ENCODE measurements around the gene IGFBPL1. TPM values are rescaled to one million over a fixed set of nuclear protein-coding genes. Genes with fewer than 3 reads are reported as not detected.

Gene IGFBPL1
- total RNA-seq, 1 experiment from 2014 or later: not detected

DNA sequence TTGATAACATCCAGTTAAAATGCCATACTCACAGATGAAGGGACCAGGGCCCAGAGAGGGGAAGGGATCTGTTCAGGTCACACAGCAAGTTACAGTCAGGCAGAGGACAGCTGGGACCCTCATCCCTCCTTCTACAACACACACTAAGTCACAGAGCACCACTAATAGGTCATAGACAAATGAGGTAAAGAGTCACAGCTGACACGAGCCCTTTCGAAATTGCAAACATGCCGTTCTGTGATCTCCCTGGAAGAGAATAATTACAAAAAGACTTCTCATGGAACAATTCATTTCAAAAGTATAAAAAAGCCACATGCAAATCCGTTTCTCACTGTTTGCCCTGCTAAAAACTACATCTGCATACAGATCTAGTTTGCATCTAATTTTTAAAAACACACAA lies 15.5 kb downstream of the IGFBPL1 start:
- no peaks in the 10 kb centered on the region for H3K4me1 ChIP-seq (replicated peaks; ENCODE audit: insufficient read depth)
- H3K27me3 ChIP-seq (ENCODE audit: insufficient read depth, low read depth): peaks cover 4% of the 10 kb centered on the region; the same call in 1 of the 2 replicates
- no peaks in the 10 kb centered on the region for H3K36me3 ChIP-seq (ENCODE audit: low read depth)
- H3K4me2 ChIP-seq: no peak overlapping the region
- no peaks in the 10 kb centered on the region for H3F3A ChIP-seq (ENCODE audit: insufficient read depth, low read depth)
- DNase-seq: no peak
- no peaks in the 10 kb centered on the region for H3K79me2 ChIP-seq (ENCODE audit: low read depth)
- ChIA-PET CTCF (interaction anchor here (0.6 kb wide), 1 partner anchor 29 kb away, joined by 5 read pairs; no protein-coding TSS in a partner anchor), POLR2A (ENCODE audit: unreplicated experiment) (no interaction called here)
- no peak overlapping the region for H3K4me3 ChIP-seq
- no peak overlapping the region for H3K27ac ChIP-seq
- no peaks in the 10 kb centered on the region for H3K9me2 ChIP-seq (ENCODE audit: insufficient read depth)
- H2AFZ ChIP-seq: no peak overlapping the region
- intact Hi-C loops (cut with micrococcal nuclease; ENCODE audit: unreplicated experiment): no loop called here
- no peaks in the 10 kb centered on the region for H3K9me3 ChIP-seq (ENCODE audit: insufficient read depth, low read depth)
- H4K20me1 ChIP-seq (ENCODE audit: insufficient read depth): no peaks in the 10 kb centered on the region
- no peak for TF ChIP-seq EZH2 (IDR thresholded peaks at IDR 0.05; ENCODE audit: low read depth)
- BruUV-seq (replicated peaks): no TSS peak

DNA sequence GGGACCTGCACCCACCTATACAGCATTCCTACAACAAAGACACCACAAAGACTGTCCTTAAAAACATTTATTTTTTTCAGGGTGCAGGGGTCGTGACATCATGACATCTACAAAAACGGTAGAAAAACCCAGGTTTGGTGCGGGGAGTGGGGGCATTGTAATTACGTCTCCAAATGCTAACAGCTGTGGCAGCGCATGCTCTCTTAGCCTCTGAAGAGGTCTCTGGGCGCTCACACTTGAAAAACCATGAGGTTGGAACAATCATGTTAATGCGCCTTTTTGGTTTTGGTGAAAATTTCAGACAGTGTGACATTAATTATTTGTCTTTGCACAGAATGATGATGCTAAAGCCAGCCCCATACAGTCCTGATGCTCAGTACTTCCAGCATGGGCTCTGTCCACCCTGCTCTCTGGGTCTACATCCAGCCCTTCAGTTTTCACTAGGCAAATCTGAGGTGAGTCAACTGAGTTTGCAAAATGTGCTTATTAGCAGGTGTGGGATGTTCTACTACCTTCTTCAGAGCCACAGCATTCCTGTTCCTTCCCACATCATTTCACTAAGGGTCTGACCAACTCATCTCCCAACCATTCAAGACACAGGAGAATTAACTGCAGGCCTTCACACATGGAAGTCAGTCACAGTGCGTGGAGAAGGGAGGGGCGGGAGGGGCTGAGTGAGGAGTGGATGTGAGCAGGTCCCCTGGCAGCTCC lies 17.6 kb downstream of the IGFBPL1 start:
- intact Hi-C loops (cut with micrococcal nuclease; ENCODE audit: unreplicated experiment): no loop called here

DNA sequence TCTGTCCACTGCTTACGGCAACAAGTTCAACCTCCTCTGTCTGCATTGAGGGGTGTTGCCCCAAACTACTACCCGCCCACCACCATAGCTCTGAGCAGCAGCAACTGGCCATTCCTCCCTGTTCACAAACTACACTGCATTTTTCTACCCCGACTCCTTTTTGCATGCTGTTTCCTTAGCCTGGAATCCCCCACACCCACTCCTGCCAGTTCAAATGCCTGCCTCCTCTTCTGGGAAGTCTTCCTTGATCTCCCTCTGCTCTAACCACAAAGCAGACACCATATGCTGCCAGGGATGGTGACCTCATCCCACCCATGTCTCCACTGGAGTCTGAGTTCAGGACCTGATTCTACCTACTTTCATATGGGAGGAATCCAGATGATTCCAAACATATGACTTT lies 18.5 kb downstream of the IGFBPL1 start:
- no peaks in the 10 kb centered on the region for H3K9me2 ChIP-seq (ENCODE audit: insufficient read depth)
- no peak overlapping the region for H3K27ac ChIP-seq
- H3F3A ChIP-seq (ENCODE audit: insufficient read depth, low read depth): no peaks in the 10 kb centered on the region
- H3K4me1 ChIP-seq (replicated peaks; ENCODE audit: insufficient read depth): no peaks in the 10 kb centered on the region
- intact Hi-C loops (cut with micrococcal nuclease; ENCODE audit: unreplicated experiment): no loop called here
- H3K4me2 ChIP-seq: no peak overlapping the region
- no peak overlapping the region for H3K4me3 ChIP-seq
- H2AFZ ChIP-seq: no peak overlapping the region
- no peaks in the 10 kb centered on the region for H3K9me3 ChIP-seq (ENCODE audit: insufficient read depth, low read depth)
- POLR2A ChIA-PET (ENCODE audit: unreplicated experiment): interaction anchor here (0.8 kb wide), 1 partner anchor 832 kb away, joined by 6 read pairs; no protein-coding TSS in a partner anchor
- H3K36me3 ChIP-seq (ENCODE audit: low read depth): no peaks in the 10 kb centered on the region
- H3K27me3 ChIP-seq (ENCODE audit: insufficient read depth, low read depth): no peaks in the 10 kb centered on the region
- TF ChIP-seq CTCF (conservative IDR thresholded peaks at IDR 0.05) (no peak), EZH2 (IDR thresholded peaks at IDR 0.05; ENCODE audit: low read depth) (no peak)
- H3K79me2 ChIP-seq (ENCODE audit: low read depth): no peaks in the 10 kb centered on the region
- H4K20me1 ChIP-seq (ENCODE audit: insufficient read depth): no peaks in the 10 kb centered on the region
- no TSS peak for BruUV-seq (replicated peaks)
- DNase-seq: no peak
- CTCF ChIA-PET: no interaction called here

More for the DNA sequence above, 17.6 kb downstream of the IGFBPL1 start:
- POLR2A ChIA-PET (ENCODE audit: unreplicated experiment): no interaction called here
- TF ChIP-seq EZH2 (IDR thresholded peaks at IDR 0.05; ENCODE audit: low read depth) (no peak), CTCF (conservative IDR thresholded peaks at IDR 0.05) (no peak)
- H3K4me2 ChIP-seq: no peak overlapping the region
- BruUV-seq (replicated peaks): no TSS peak
- no peak overlapping the region for H3K27ac ChIP-seq
- CTCF ChIA-PET: no interaction called here
- no peaks in the 10 kb centered on the region for H3K4me1 ChIP-seq (replicated peaks; ENCODE audit: insufficient read depth)
- no peaks in the 10 kb centered on the region for H3K36me3 ChIP-seq (ENCODE audit: low read depth)
- no peaks in the 10 kb centered on the region for H4K20me1 ChIP-seq (ENCODE audit: insufficient read depth)
- DNase-seq: no peak
- H3K4me3 ChIP-seq: no peak overlapping the region
- no peaks in the 10 kb centered on the region for H3K9me3 ChIP-seq (ENCODE audit: insufficient read depth, low read depth)
- no peaks in the 10 kb centered on the region for H3K9me2 ChIP-seq (ENCODE audit: insufficient read depth)
- H3F3A ChIP-seq (ENCODE audit: insufficient read depth, low read depth): no peaks in the 10 kb centered on the region
- H3K27me3 ChIP-seq (ENCODE audit: insufficient read depth, low read depth): no peaks in the 10 kb centered on the region
- no peaks in the 10 kb centered on the region for H3K79me2 ChIP-seq (ENCODE audit: low read depth)
- H2AFZ ChIP-seq: no peak overlapping the region

All from PC-9 (cell line).